ENCODE data around the gene NSFL1C. TPM values are rescaled to one million over a fixed set of nuclear protein-coding genes. Genes with fewer than 3 reads are reported as not detected.

Gene NSFL1C
- polyA plus RNA-seq, 1 donor (not counting 4 experiments of a cell fraction or from before 2014, with no cell fraction given), result 38.8 TPM

DNA sequence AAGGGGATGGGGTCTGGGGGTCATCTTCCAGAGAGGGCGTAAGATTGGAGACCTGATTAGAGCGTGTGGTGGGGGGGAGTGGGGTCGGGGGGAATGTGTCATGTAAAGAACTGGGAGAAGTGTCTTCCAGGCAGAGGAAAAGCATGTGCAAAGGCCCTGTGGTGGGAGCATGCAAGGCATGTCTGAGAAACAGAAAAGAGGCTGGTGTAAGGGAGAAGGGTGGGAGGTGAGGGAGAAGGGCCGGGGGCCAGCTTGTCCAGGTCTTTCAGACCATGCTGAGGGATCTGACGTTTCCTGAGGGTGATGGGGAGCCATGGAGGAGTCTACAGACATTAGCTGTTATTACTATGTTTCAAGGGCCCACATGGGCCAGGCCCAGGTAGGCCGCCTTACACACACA, 43.4 kb downstream of the NSFL1C start:
- no peak overlapping the region for H3K4me2 ChIP-seq (ENCODE audit: control insufficient read depth, extremely low read depth, insufficient read depth, low read depth, low read length)
- TF ChIP-seq, protein P1, sequence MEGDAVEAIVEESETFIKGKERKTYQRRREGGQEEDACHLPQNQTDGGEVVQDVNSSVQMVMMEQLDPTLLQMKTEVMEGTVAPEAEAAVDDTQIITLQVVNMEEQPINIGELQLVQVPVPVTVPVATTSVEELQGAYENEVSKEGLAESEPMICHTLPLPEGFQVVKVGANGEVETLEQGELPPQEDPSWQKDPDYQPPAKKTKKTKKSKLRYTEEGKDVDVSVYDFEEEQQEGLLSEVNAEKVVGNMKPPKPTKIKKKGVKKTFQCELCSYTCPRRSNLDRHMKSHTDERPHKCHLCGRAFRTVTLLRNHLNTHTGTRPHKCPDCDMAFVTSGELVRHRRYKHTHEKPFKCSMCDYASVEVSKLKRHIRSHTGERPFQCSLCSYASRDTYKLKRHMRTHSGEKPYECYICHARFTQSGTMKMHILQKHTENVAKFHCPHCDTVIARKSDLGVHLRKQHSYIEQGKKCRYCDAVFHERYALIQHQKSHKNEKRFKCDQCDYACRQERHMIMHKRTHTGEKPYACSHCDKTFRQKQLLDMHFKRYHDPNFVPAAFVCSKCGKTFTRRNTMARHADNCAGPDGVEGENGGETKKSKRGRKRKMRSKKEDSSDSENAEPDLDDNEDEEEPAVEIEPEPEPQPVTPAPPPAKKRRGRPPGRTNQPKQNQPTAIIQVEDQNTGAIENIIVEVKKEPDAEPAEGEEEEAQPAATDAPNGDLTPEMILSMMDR (optimal IDR thresholded peaks at IDR 0.05 in 1 of 3, IDR thresholded peaks at IDR 0.05 in 1 of 3, conservative IDR thresholded peaks at IDR 0.05 in 1 of 3; ENCODE audit: extremely low read depth in 1 of 3, insufficient read depth in 2 of 3, low read length in 3 of 3), result no peak
- TF ChIP-seq EZH2 (IDR thresholded peaks at IDR 0.05; ENCODE audit: low read length), result no peak
- no peaks in the 10 kb centered on the region for H4K20me1 ChIP-seq (ENCODE audit: control insufficient read depth, extremely low read depth, insufficient read depth, low read length)
- no peaks in the 10 kb centered on the region for H3K27me3 ChIP-seq (ENCODE audit: control insufficient read depth, extremely low read depth, insufficient read depth, low read length)
- H3K9me3 ChIP-seq (ENCODE audit: control insufficient read depth, low read depth, low read length), result peaks cover 6% of the 10 kb centered on the region
- dilution Hi-C loops (cut with MboI; ENCODE audit: extremely low pct_ligation_motif_present, low sequenced_read_pairs), result no loop called here
- H3K36me3 ChIP-seq (ENCODE audit: control insufficient read depth in 2 of 2, extremely low read depth in 1 of 2, insufficient read depth in 2 of 2, low read length in 2 of 2), result no peaks in the 10 kb centered on the region
- H3K9me1 ChIP-seq (ENCODE audit: control insufficient read depth, extremely low read depth, insufficient read depth, low read length), result no peaks in the 10 kb centered on the region
- H3K79me2 ChIP-seq (ENCODE audit: control insufficient read depth, insufficient read depth, low read length), result no peaks in the 10 kb centered on the region
- H3K4me3 ChIP-seq (ENCODE audit: control insufficient read depth in 2 of 3, extremely low read depth in 1 of 3, insufficient read depth in 2 of 3, low read depth in 1 of 3, low read length in 3 of 3), result no peak overlapping the region
- FAIRE-seq (no peak), DNase-seq (ENCODE audit: low read depth, low spot score) (no peak)
- peak overlapping the region; percentile 11 for H3K27ac ChIP-seq (ENCODE audit: control insufficient read depth, insufficient read depth, low read length)
- H3K4me1 ChIP-seq (ENCODE audit: control insufficient read depth, extremely low read depth, insufficient read depth, low read length), result peaks cover 27% of the 10 kb centered on the region
- H2AFZ ChIP-seq (ENCODE audit: control insufficient read depth, low read length), result no peak overlapping the region
- H3K9ac ChIP-seq (ENCODE audit: control insufficient read depth, extremely low read depth, insufficient read depth, low read length), result no peak overlapping the region

DNA sequence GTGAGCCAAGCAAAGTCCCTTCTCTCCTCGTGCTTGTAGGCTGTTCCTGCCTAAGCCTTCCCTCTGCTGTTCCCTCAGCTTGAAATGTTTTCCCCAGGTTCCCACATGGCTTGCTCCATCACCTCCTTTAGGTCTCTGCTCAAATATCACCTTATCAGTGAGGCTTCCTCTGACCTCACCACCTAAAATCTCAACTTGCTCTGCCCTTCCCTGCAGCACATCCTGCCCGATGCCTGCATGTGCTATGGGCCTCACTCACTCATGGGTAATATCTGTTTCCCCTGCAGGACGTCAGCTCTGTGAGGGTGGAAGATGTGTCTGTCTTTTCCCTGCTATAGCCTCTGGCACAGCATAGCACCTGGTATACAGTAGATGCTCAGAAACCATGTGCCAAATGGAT, 43.9 kb downstream of the NSFL1C start:
- DNase-seq (ENCODE audit: low read depth, low spot score), result no peak

More for the DNA sequence above, 43.9 kb downstream of the NSFL1C start:
- peaks cover 6% of the 10 kb centered on the region for H3K9me3 ChIP-seq (ENCODE audit: control insufficient read depth, low read depth, low read length)
- H2AFZ ChIP-seq (ENCODE audit: control insufficient read depth, low read length), result peak overlapping the region; percentile 39
- TF ChIP-seq, protein P1 (optimal IDR thresholded peaks at IDR 0.05 in 1 of 3, IDR thresholded peaks at IDR 0.05 in 1 of 3, conservative IDR thresholded peaks at IDR 0.05 in 1 of 3; ENCODE audit: extremely low read depth in 1 of 3, insufficient read depth in 2 of 3, low read length in 3 of 3), result no peak
- no peak for TF ChIP-seq EZH2 (IDR thresholded peaks at IDR 0.05; ENCODE audit: low read length)
- H3K27me3 ChIP-seq (ENCODE audit: control insufficient read depth, extremely low read depth, insufficient read depth, low read length), result no peaks in the 10 kb centered on the region
- no peak overlapping the region for H3K4me3 ChIP-seq (ENCODE audit: control insufficient read depth in 2 of 3, extremely low read depth in 1 of 3, insufficient read depth in 2 of 3, low read depth in 1 of 3, low read length in 3 of 3)
- no peak overlapping the region for H3K9ac ChIP-seq (ENCODE audit: control insufficient read depth, extremely low read depth, insufficient read depth, low read length)
- no peaks in the 10 kb centered on the region for H3K79me2 ChIP-seq (ENCODE audit: control insufficient read depth, insufficient read depth, low read length)
- FAIRE-seq, result peak; percentile 93
- H3K27ac ChIP-seq (ENCODE audit: control insufficient read depth, insufficient read depth, low read length), result peak overlapping the region; percentile 40
- H3K9me1 ChIP-seq (ENCODE audit: control insufficient read depth, extremely low read depth, insufficient read depth, low read length), result no peaks in the 10 kb centered on the region
- no peaks in the 10 kb centered on the region for H3K36me3 ChIP-seq (ENCODE audit: control insufficient read depth in 2 of 2, extremely low read depth in 1 of 2, insufficient read depth in 2 of 2, low read length in 2 of 2)
- peaks cover 31% of the 10 kb centered on the region for H3K4me1 ChIP-seq (ENCODE audit: control insufficient read depth, extremely low read depth, insufficient read depth, low read length)
- dilution Hi-C loops (cut with MboI; ENCODE audit: extremely low pct_ligation_motif_present, low sequenced_read_pairs), result no loop called here
- H3K4me2 ChIP-seq (ENCODE audit: control insufficient read depth, extremely low read depth, insufficient read depth, low read depth, low read length), result peak overlapping the region; percentile 22
- H4K20me1 ChIP-seq (ENCODE audit: control insufficient read depth, extremely low read depth, insufficient read depth, low read length), result no peaks in the 10 kb centered on the region
